K562 (cell line): Measurements from ENCODE around the gene PM20D2. TPM values are rescaled to one million over a fixed set of nuclear protein-coding genes. Genes with fewer than 3 reads are reported as not detected.

ENCODE experiments used
- ATAC-seq: fragments of 200-7000 bp; cut with Tn5 transposase; 3 replicates; pipeline ENCODE4 v1.9.1; 2020; ENCODE audit warnings: moderate library complexity
- BruUV-seq: library from RNA; stranded (reverse); fragments of 400-500 nt; replicated peaks from 2 replicates; lab custom pipeline; 2021; lab: Mats Ljungman, UMichigan
- CTCF ChIA-PET: fragments of 300-600 bp; formaldehyde crosslinking; extraction: SDS; loops from one replicate; lab custom pipeline; 2021; ENCODE audit warnings: low intra/inter-chr PET ratio; lab: Yijun Ruan, JAX
- POLR2A ChIA-PET: fragments of 300-600, 350-650 bp; sonication (Branson Sonifier 250); formaldehyde crosslinking; extraction: SDS; loops from one replicate; lab custom pipeline; 2021; ENCODE audit warnings: antibody characterized with exemption, inconsistent platforms; lab: Yijun Ruan, JAX
- DNase-seq, 4 experiments: peaks; one replicate each; pipeline versions ENCODE4 v3.0.0 to v3.0.0-alpha.2; 2011 to 2018; ENCODE audit warnings: low spot score in 3 of 4, mixed read lengths in 3 of 4; ENCODE audit errors: extremely low read depth in 1 of 4
- FAIRE-seq: peaks from 2 replicates; lab custom pipeline; 2011; peaks lifted over from hg19 to GRCh38; lab: Jason Lieb, UNC
- H2AFZ ChIP-seq: 2 replicates; pipeline ENCODE4 v1.6.0; 2011; ENCODE audit warnings: low read depth, low read length, control low read depth, inconsistent platforms
- H3K27ac ChIP-seq: fragments of 200-600 bp; 3 replicates; pipeline ENCODE4 v1.8.0; 2011; ENCODE audit warnings: low read depth, mild to moderate bottlenecking, control low read depth, inconsistent platforms, low read length, moderate library complexity, mixed read lengths; ENCODE audit errors: extremely low read depth
- H3K27me3 ChIP-seq, 2 experiments: fragments of 300-600 bp in 1 of 2; 2 replicates in 1 of 2; 3 replicates in 1 of 2; pipeline versions ENCODE4 v1.6.0 to v1.8.0; 2011; ENCODE audit warnings: inconsistent platforms in 2 of 2, low read length in 2 of 2, mild to moderate bottlenecking in 1 of 2, mixed read lengths in 1 of 2, moderate library complexity in 1 of 2; ENCODE audit not compliant: control insufficient read depth in 2 of 2, insufficient read depth in 2 of 2
- H3K36me3 ChIP-seq: fragments of 300-600 bp; 3 replicates; pipeline ENCODE4 v1.8.0; 2011; ENCODE audit warnings: mild to moderate bottlenecking, low read length, inconsistent platforms; ENCODE audit not compliant: control insufficient read depth, insufficient read depth
- H3K4me1 ChIP-seq, 2 experiments: fragments of 200-600 bp in 1 of 2; replicated peaks in 1 of 2; 2 replicates in 1 of 2; 3 replicates in 1 of 2; pipeline versions ENCODE4 v1.5.1 to v1.8.0; 2011; ENCODE audit warnings: inconsistent platforms in 2 of 2, low read length in 2 of 2, mild to moderate bottlenecking in 1 of 2, mixed read lengths in 1 of 2, moderate library complexity in 1 of 2; ENCODE audit not compliant: control insufficient read depth in 2 of 2, insufficient read depth in 2 of 2
- H3K4me2 ChIP-seq: 2 replicates; pipeline ENCODE4 v1.6.1; 2011; ENCODE audit warnings: low read length, control low read depth, inconsistent platforms, mixed read lengths; ENCODE audit not compliant: insufficient read depth
- H3K4me3 ChIP-seq: fragments of 200-600 bp; sonication (generic), shearing (Covaris generic); 2 replicates; pipeline ENCODE4 v1.5.1; 2016; ENCODE audit warnings: control low read depth, inconsistent platforms
- H3K79me2 ChIP-seq: fragments of 200-600 bp; 3 replicates; pipeline ENCODE4 v1.8.0; 2011; ENCODE audit warnings: low read length, inconsistent platforms; ENCODE audit not compliant: control insufficient read depth, insufficient read depth
- H3K9ac ChIP-seq, 2 experiments: 2 replicates each; pipeline versions ENCODE4 v1.6.0 to v1.6.1; 2011; ENCODE audit warnings: low read depth in 2 of 2, low read length in 2 of 2, control low read depth in 1 of 2, inconsistent platforms in 1 of 2, mild to moderate bottlenecking in 1 of 2, mixed read lengths in 1 of 2; ENCODE audit not compliant: insufficient read depth in 1 of 2
- H3K9me1 ChIP-seq: one replicate; pipeline ENCODE4 v1.6.0; 2011; ENCODE audit warnings: inconsistent platforms, mild to moderate bottlenecking, low read length, moderate library complexity; ENCODE audit not compliant: control insufficient read depth, insufficient read depth
- H3K9me3 ChIP-seq: replicated peaks from 2 replicates; pipeline ENCODE4 v1.5.1; 2011; ENCODE audit warnings: low read depth, low read length, inconsistent platforms; ENCODE audit not compliant: control insufficient read depth, insufficient read depth
- H4K20me1 ChIP-seq: replicated peaks from 2 replicates; pipeline ENCODE4 v1.6.1; 2011; ENCODE audit warnings: low read length, inconsistent platforms, mixed read lengths; ENCODE audit not compliant: control insufficient read depth, insufficient read depth
- BMI1 ChIP-seq: fragments of 150-350 bp; IDR thresholded peaks from 2 replicates; pipeline ENCODE4 v1.6.1; 2014; ENCODE audit warnings: low read length
- CBX3 ChIP-seq, 2 experiments: IDR thresholded peaks; 1 replicate in 1 of 2; 2 replicates in 1 of 2; pipeline ENCODE4 v1.6.1; 2012; ENCODE audit warnings: inconsistent platforms in 2 of 2, low read length in 2 of 2, borderline replicate concordance in 1 of 2, control low read depth in 1 of 2
- ELF2 ChIP-seq: fragments of 250-450 bp; sonication (Bioruptor Pico); IDR thresholded peaks from 2 replicates; pipeline ENCODE4 v1.5.0; 2021; ENCODE audit warnings: mild to moderate bottlenecking
- IFI16 ChIP-seq: fragments of 250-450 bp; sonication (Bioruptor Pico); IDR thresholded peaks from 2 replicates; pipeline ENCODE4 v2.1.2; 2022; ENCODE audit warnings: mild to moderate bottlenecking, inconsistent platforms
- MAFF ChIP-seq: IDR thresholded peaks from 2 replicates; pipeline ENCODE4 v1.6.1; 2012; ENCODE audit warnings: low read length, improper control_type of control experiment
- RBFOX2 ChIP-seq: fragments of 200-400 bp; formaldehyde crosslinking; IDR thresholded peaks from 2 replicates; pipeline ENCODE4 v1.6.1; 2017; ENCODE audit warnings: low read depth, mild to moderate bottlenecking, low read length, moderate library complexity
- TCF3 ChIP-seq: sonication (generic); formaldehyde crosslinking; IDR thresholded peaks from 2 replicates; pipeline ENCODE4 v1.4.0; 2020; ENCODE audit warnings: mild to moderate bottlenecking, missing genetic modification reagents
- TCF7L2 ChIP-seq: fragments of 150-350 bp; IDR thresholded peaks from 2 replicates; pipeline ENCODE4 v1.6.1; 2016; ENCODE audit warnings: low read depth, mild to moderate bottlenecking, low read length, moderate library complexity
- TRIM24 ChIP-seq, 2 experiments: fragments of 450-650 bp; IDR thresholded peaks; 2 replicates each; pipeline ENCODE4 v1.6.1; 2016
- ZNF324 ChIP-seq: fragments of 250-450 bp; sonication (Bioruptor Pico); IDR thresholded peaks from 2 replicates; pipeline ENCODE4 v1.4.0; 2020; ENCODE audit warnings: mild to moderate bottlenecking
- ZNF668 ChIP-seq: fragments of 250-450 bp; sonication (Bioruptor Pico); IDR thresholded peaks from 2 replicates; pipeline ENCODE4 v1.8.0; 2022; ENCODE audit warnings: mild to moderate bottlenecking, inconsistent platforms
- WGBS: fragments of 100-300 bp; shearing (Covaris generic); methylation state at CpG from one replicate; pipeline ENCODE4 v1.1.6; 2016; ENCODE audit warnings: low coverage, mixed read lengths; ENCODE audit not compliant: insufficient coverage; ENCODE audit errors: missing lambda C conversion rate; 5-methylcytosine and 5-hydroxymethylcytosine counted together
- in situ Hi-C: fragments of 300-500 bp; cut with MboI; formaldehyde crosslinking; loops from 4 replicates; pipeline ENCODE4 v1.15.0; 2018; ENCODE audit warnings: inconsistent platforms, mixed read lengths
- intact Hi-C: fragments of 100-400 bp; cut with micrococcal nuclease; formaldehyde crosslinking; loops from 2 replicates; pipeline ENCODE4 v1.14.2; 2022
- polyA plus RNA-seq, 8 experiments: library from polyadenylated mRNA; depleted of rRNA in 4 of 8; stranded (reverse) in 5 of 8; unstranded in 3 of 8; fragments of >200 nt; fragmentation: Nextera tagmentation in 2 of 8; fragmentation: Illumina TruSeq in 1 of 8; extraction: Ambion mirVana in 2 of 8; extraction: Trizol in 1 of 8; gene quantifications; 2 replicates each; pipeline versions ENCODE4 v1.2.1 to v1.2.3, GENCODE V29; 2011 to 2014; ENCODE audit warnings: inconsistent platforms in 1 of 8, missing spikeins in 1 of 8
- total RNA-seq, 7 experiments: library from RNA; depleted of rRNA in 6 of 7; stranded (reverse); fragments of >200 nt in 6 of 7; fragmentation: Illumina TruSeq in 2 of 7; extraction: Trizol in 2 of 7; gene quantifications; 2 replicates each; pipeline versions ENCODE4 v1.2.1 to v1.2.3, GENCODE V29; 2011 to 2021; ENCODE audit warnings: low replicate concordance in 1 of 7

Gene PM20D2
- total and polyA plus RNA-seq, 9 of the 15 experiments (the other 6 are each of a cell fraction or from before 2014, with no cell fraction given), result 0.30 to 2.6 (median 1.00) TPM

DNA sequence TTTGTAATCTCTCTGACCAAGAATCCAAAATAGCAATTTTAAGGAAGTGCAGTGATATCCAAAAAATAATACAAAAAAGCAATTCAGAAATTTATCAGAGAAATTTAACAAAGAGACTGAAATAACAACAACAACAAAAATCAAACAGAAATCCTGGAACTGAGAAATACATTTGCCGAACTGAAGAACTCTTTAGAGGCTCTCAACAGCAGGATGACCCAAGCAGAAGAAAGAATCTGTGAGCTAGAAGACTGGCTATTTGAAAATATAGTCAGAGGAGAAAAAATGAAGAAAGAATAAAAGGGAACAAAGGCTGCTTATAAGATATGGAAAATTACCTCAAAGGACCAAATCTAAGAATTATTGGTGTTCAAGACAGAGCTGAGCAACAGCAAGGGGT, 48.7 kb downstream of the PM20D2 start:
- BruUV-seq, result no TSS peak
- WGBS, result 0% methylated on average over 1 of the region's 1 CpG
- TF ChIP-seq TRIM24 (IDR thresholded peaks at IDR 0.05) (peak; percentile 25 to 41; a peak in 1 of 4 replicates), BMI1 (no peak), ZNF668 (CRISPR knock-in tag) (no peak), ELF2 (CRISPR knock-in tag) (no peak), TCF7L2 (no peak), IFI16 (no peak), RBFOX2 (no peak), CBX3 (IDR thresholded peaks at IDR 0.05; ENCODE audit: borderline replicate concordance in 1 of 2, low read length in 2 of 2) (0 out of 3 replicates have a peak, but pooled peaks of 1 of the 2 experiments have one; percentile 34), TCF3 (no peak), MAFF (no peak), ZNF324 (CRISPR knock-in tag) (no peak)
- Histone ChIP-seq H3K36me3 (no peaks in the 10 kb centered on the region), H3K9ac (no peak overlapping the region), H3K4me2 (no peak overlapping the region), H2AFZ (no peak overlapping the region), H3K4me3 (no peak overlapping the region), H3K9me3 (no peaks in the 10 kb centered on the region), H3K4me1 (no peaks in the 10 kb centered on the region), H3K9me1 (no peaks in the 10 kb centered on the region), H4K20me1 (no peaks in the 10 kb centered on the region), H3K27me3 (peaks cover 4 to 28% of the 10 kb centered on the region in 2 experiments; a peak in 4 of 5 replicates), H3K27ac (no peak overlapping the region), H3K79me2 (no peaks in the 10 kb centered on the region)
- in situ Hi-C loops (no loop called here), intact Hi-C loops (no loop called here)
- POLR2A ChIA-PET, result interaction anchor here (1.1 kb wide), 1 partner anchor 15 kb away, joined by 3 read pairs; no protein-coding TSS in a partner anchor
- CTCF ChIA-PET, result no interaction called here
- no peak for FAIRE-seq
- DNase-seq, result no peak
- no peak for ATAC-seq
